ENCODE measurements around the gene MTG2. TPM values are rescaled to one million over a fixed set of nuclear protein-coding genes. Genes with fewer than 3 reads are reported as not detected.
A peak's percentile ranks its signal among the peaks of the same experiment; 100 is the strongest.

Gene MTG2
- total and polyA plus RNA-seq, 2 of the 13 experiments (the other 11 are each of a cell fraction or from before 2014, with no cell fraction given) = 20.4 to 37.8 TPM

GRCh38 chr20:62244644-62245108 is 61.8 kb downstream of the MTG2 start (continued):
- TF ChIP-seq ZNF646 (CRISPR knock-in tag; IDR thresholded peaks at IDR 0.05) (no peak), ZBTB10 (CRISPR knock-in tag; IDR thresholded peaks at IDR 0.05; ENCODE audit: borderline replicate concordance) (no peak), ATF6 (CRISPR knock-in tag; conservative IDR thresholded peaks at IDR 0.05) (no peak), SALL1 (CRISPR knock-in tag; IDR thresholded peaks at IDR 0.05) (peak; percentile 52; the same call in 1 of the 2 replicates), TOPORS (CRISPR knock-in tag; IDR thresholded peaks at IDR 0.05) (peak; percentile 63; the same call in 1 of the 2 replicates), SRSF1 (optimal IDR thresholded peaks at IDR 0.05; ENCODE audit: low read depth, low read length) (no peak), ZNF580 (CRISPR knock-in tag; IDR thresholded peaks at IDR 0.05; ENCODE audit: borderline replicate concordance, low read depth) (0 out of 2 replicates have a peak, but pooled peaks have one; percentile 30), ZNF281 (CRISPR knock-in tag; IDR thresholded peaks at IDR 0.05; ENCODE audit: borderline replicate concordance) (peak; percentile 69; the same call in 1 of the 2 replicates), ZXDC (CRISPR knock-in tag; IDR thresholded peaks at IDR 0.05) (no peak)

All from HepG2 (cell line).